Hematopoietic multipotent progenitor cell treated with erythropoietin and hydrocortisone succinate and interleukin-3 and kit ligand, for 4 days (in vitro differentiated cells): ENCODE data around the gene SLC12A5.

ENCODE experiments used
- DNase-seq: peaks from one replicate; pipeline ENCODE4 v3.0.0-alpha.2; 2015

SLC12A5 gene

GRCh38 chr20:46056970-46057855 is 28.2 kb downstream of the SLC12A5 start:
- peak; percentile 68 for DNase-seq

- DNase-seq, result peak; percentile 75
Measured at GRCh38 chr20:46057856-46058598, 29.0 kb downstream of the SLC12A5 start.

GRCh38 chr20:46058599-46059281 is 29.7 kb downstream of the SLC12A5 start:
- DNase-seq, result peak; percentile 41

GRCh38 chr20:46060301-46060881 is 31.4 kb downstream of the SLC12A5 start:
- peak; percentile 72 for DNase-seq

GRCh38 chr20:46060975-46061374 is 32.0 kb downstream of the SLC12A5 start:
- no peak for DNase-seq

GRCh38 chr20:46062151-46062550 is 33.1 kb downstream of the SLC12A5 start:
- DNase-seq, result no peak

GRCh38 chr20:46062621-46063020 is 33.6 kb downstream of the SLC12A5 start:
- no peak for DNase-seq

GRCh38 chr20:46063151-46063550 is 34.1 kb downstream of the SLC12A5 start:
- no peak for DNase-seq

GRCh38 chr20:46063652-46064054 is 34.6 kb downstream of the SLC12A5 start:
- DNase-seq, result no peak

- no peak for DNase-seq
Measured at GRCh38 chr20:46065006-46065405, 36.0 kb downstream of the SLC12A5 start.

GRCh38 chr20:46065691-46066090 is 36.7 kb downstream of the SLC12A5 start:
- no peak for DNase-seq

- no peak for DNase-seq
Measured at GRCh38 chr20:46070215-46070900, 41.3 kb downstream of the SLC12A5 start.

- DNase-seq, result no peak
Measured at GRCh38 chr20:46071573-46071972, 42.6 kb downstream of the SLC12A5 start.

- no peak for DNase-seq
Measured at GRCh38 chr20:46073024-46073423, 44.0 kb downstream of the SLC12A5 start.

- DNase-seq, result no peak
Measured at GRCh38 chr20:46073443-46073842, 44.4 kb downstream of the SLC12A5 start.

- DNase-seq, result no peak
Measured at GRCh38 chr20:46074006-46074405, 45.0 kb downstream of the SLC12A5 start.

- DNase-seq, result no peak
Measured at GRCh38 chr20:46076806-46077205, 47.8 kb downstream of the SLC12A5 start.

- no peak for DNase-seq
Measured at GRCh38 chr20:46077642-46078305, 48.8 kb downstream of the SLC12A5 start.

- DNase-seq, result no peak
Measured at GRCh38 chr20:46078954-46079353, 49.9 kb downstream of the SLC12A5 start.

GRCh38 chr20:46081074-46081473 is 52.1 kb downstream of the SLC12A5 start:
- no peak for DNase-seq

- no peak for DNase-seq
Measured at GRCh38 chr20:46083101-46083500, 54.1 kb downstream of the SLC12A5 start.

- DNase-seq, result no peak
Measured at GRCh38 chr20:46083531-46084061, 54.6 kb downstream of the SLC12A5 start.
